ENCODE results near the gene MCF2L. TPM values are rescaled to one million over a fixed set of nuclear protein-coding genes. Genes with fewer than 3 reads are reported as not detected.

MCF2L gene
- total RNA-seq, 1 donor from 2014 or later = 40.4 TPM

- Mint-ChIP-seq H3K27me3 (ENCODE audit: insufficient read depth, low read depth) (peaks cover 9% of the 10 kb centered on the region), H3K36me3 (peaks cover 8% of the 10 kb centered on the region), H3K27ac (peak overlapping the region; percentile 53), H3K4me3 (no peak overlapping the region), H3K9me3 (peaks cover 3% of the 10 kb centered on the region), H3K4me1 (peaks cover 16% of the 10 kb centered on the region)
- no peak for DNase-seq (ENCODE audit: low spot score)
- Histone ChIP-seq H4K20me1 (ENCODE audit: low read depth) (peaks cover 51% of the 10 kb centered on the region), H3K36me3 (no peaks in the 10 kb centered on the region), H3K27me3 (peaks cover 14% of the 10 kb centered on the region), H3K79me2 (ENCODE audit: low read depth) (peaks cover 10% of the 10 kb centered on the region), H3K27ac (no peak overlapping the region), H3K4me2 (no peak overlapping the region), H3K9ac (no peak overlapping the region), H2AFZ (replicated peaks) (no peak overlapping the region), H3K9me3 (ENCODE audit: low read depth) (no peaks in the 10 kb centered on the region), H3F3A (ENCODE audit: low read depth) (peaks cover 3% of the 10 kb centered on the region), H3K4me1 (peaks cover 5% of the 10 kb centered on the region), H3K4me3 (no peak overlapping the region)
- TF ChIP-seq EZH2 (IDR thresholded peaks at IDR 0.05) = no peak
- no peak for TF ChIP-seq EZH2phosphoT487 (IDR thresholded peaks at IDR 0.05)
- no peak for TF ChIP-seq CTCF (IDR thresholded peaks at IDR 0.05)
Measured at GRCh38 chr13:112963641-112964040, 5.4 kb upstream of the MCF2L start.

- Histone ChIP-seq H3F3A (ENCODE audit: low read depth) (peaks cover 10% of the 10 kb centered on the region), H3K79me2 (ENCODE audit: low read depth) (peaks cover 6% of the 10 kb centered on the region), H3K27ac (no peak overlapping the region), H3K9me3 (ENCODE audit: low read depth) (no peaks in the 10 kb centered on the region), H3K4me1 (peaks cover 13% of the 10 kb centered on the region), H2AFZ (replicated peaks) (no peak overlapping the region), H3K36me3 (no peaks in the 10 kb centered on the region), H3K27me3 (peaks cover 28% of the 10 kb centered on the region), H3K9ac (no peak overlapping the region), H3K4me3 (no peak overlapping the region), H4K20me1 (ENCODE audit: low read depth) (peaks cover 57% of the 10 kb centered on the region), H3K4me2 (no peak overlapping the region)
- no peak for TF ChIP-seq EZH2phosphoT487 (IDR thresholded peaks at IDR 0.05)
- no peak for TF ChIP-seq EZH2 (IDR thresholded peaks at IDR 0.05)
- no peak for TF ChIP-seq CTCF (IDR thresholded peaks at IDR 0.05)
- peaks cover 17% of the 10 kb centered on the region for H3K4me1 Mint-ChIP-seq
- H3K4me3 Mint-ChIP-seq = no peak overlapping the region
- H3K27me3 Mint-ChIP-seq (ENCODE audit: insufficient read depth, low read depth) = peaks cover 13% of the 10 kb centered on the region
- no peak for DNase-seq (ENCODE audit: low spot score)
- peaks cover 8% of the 10 kb centered on the region for H3K36me3 Mint-ChIP-seq
- peaks cover 3% of the 10 kb centered on the region for H3K9me3 Mint-ChIP-seq
- no peak overlapping the region for H3K27ac Mint-ChIP-seq
Measured at GRCh38 chr13:112964971-112965492, 4.0 kb upstream of the MCF2L start.

GRCh38 chr13:112965573-112966115, 3.4 kb upstream of the MCF2L start:
- H3K4me3 ChIP-seq = no peak overlapping the region
- H4K20me1 ChIP-seq (ENCODE audit: low read depth) = peaks cover 57% of the 10 kb centered on the region
- no peak overlapping the region for H3K27ac ChIP-seq
- H3K4me2 ChIP-seq = no peak overlapping the region
- H3K9ac ChIP-seq = no peak overlapping the region
- peaks cover 13% of the 10 kb centered on the region for H3F3A ChIP-seq (ENCODE audit: low read depth)
- Mint-ChIP-seq H3K27ac (no peak overlapping the region), H3K36me3 (peaks cover 8% of the 10 kb centered on the region), H3K9me3 (peaks cover 3% of the 10 kb centered on the region), H3K4me1 (peaks cover 24% of the 10 kb centered on the region), H3K4me3 (no peak overlapping the region), H3K27me3 (ENCODE audit: insufficient read depth, low read depth) (peaks cover 13% of the 10 kb centered on the region)
- H3K27me3 ChIP-seq = peaks cover 34% of the 10 kb centered on the region
- H2AFZ ChIP-seq (replicated peaks) = no peak overlapping the region
- no peaks in the 10 kb centered on the region for H3K36me3 ChIP-seq
- DNase-seq (ENCODE audit: low spot score) = no peak
- H3K9me3 ChIP-seq (ENCODE audit: low read depth) = no peaks in the 10 kb centered on the region
- no peak for TF ChIP-seq CTCF (IDR thresholded peaks at IDR 0.05)
- TF ChIP-seq EZH2phosphoT487 (IDR thresholded peaks at IDR 0.05) = no peak
- no peak for TF ChIP-seq EZH2 (IDR thresholded peaks at IDR 0.05)
- peaks cover 12% of the 10 kb centered on the region for H3K79me2 ChIP-seq (ENCODE audit: low read depth)
- H3K4me1 ChIP-seq = peaks cover 13% of the 10 kb centered on the region
